Measurements from ENCODE around the gene ALX4. TPM values are rescaled to one million over a fixed set of nuclear protein-coding genes. Genes with fewer than 3 reads are reported as not detected.
A peak's percentile ranks its signal among the peaks of the same experiment; 100 is the strongest.

ALX4 gene
- total RNA-seq, 1 donor from 2014 or later: not detected

DNA sequence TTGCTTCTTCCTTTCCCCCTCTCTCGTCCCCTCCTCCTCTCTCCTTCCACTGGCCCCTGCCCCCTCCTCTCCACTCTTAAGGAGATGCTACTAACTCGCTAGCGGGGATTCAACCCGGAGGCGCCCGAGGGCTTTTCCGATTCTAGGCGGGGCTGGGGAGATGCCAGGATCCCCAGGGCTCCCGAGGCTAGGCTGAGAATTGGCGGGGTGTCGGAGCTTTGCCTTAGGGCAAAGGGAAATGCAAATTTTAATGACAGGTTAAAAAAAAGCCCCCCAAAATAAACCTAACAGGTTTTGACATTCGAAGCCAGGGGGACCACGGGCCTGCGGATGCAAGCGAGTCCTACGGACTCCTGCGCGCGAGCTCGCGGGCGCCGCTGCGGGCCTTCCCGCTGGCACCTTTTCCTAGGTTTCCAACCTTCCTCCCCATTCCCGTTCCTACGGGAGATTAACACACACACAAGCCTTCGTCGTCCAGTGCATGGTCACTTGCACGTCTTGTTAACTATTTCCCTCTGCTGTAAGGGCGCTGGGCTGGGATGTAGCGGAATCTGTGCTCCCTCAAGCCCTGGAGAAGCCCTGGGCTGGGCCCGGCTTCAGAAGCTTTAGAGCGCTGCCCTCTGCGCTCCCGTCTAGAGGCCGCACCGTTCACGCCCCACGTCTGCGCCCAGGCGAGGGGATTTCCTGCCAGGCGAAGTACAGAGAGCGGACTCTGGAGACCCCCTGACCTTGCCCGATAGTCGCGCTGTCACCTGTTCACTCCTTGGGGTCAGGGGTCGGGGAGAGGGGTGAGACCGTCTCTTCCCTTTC is 729 bp upstream of the ALX4 start:
- peak overlapping the region; percentile 43 for H3K4me3 ChIP-seq

DNA sequence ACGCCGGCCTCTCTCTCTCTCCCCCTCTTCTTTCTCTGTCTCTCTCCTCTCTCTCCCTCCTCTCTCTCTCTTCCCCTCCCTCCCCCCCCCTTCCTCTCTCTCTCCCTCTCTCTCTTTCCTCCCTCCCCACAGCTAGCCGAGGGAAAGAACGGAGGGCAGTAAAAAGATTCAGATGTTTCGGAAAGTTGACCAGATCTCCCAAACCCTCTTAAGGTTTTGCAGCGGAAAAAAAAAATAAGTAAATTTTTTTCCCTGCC is 195 bp upstream of the ALX4 start:
- Mint-ChIP-seq H3K4me3 (peak overlapping the region; percentile 84), H3K4me1 (peaks cover 44% of the 10 kb centered on the region), H3K36me3 (peaks cover 1% of the 10 kb centered on the region), H3K9me3 (peaks cover 2% of the 10 kb centered on the region), H3K27me3 (ENCODE audit: insufficient read depth, low read depth) (peaks cover 92% of the 10 kb centered on the region), H3K27ac (no peak overlapping the region)
- Histone ChIP-seq H3K4me3 (peak overlapping the region; percentile 43), H3K36me3 (no peaks in the 10 kb centered on the region), H3K4me1 (peaks cover 25% of the 10 kb centered on the region), H3K9ac (no peak overlapping the region), H3K79me2 (ENCODE audit: low read depth) (no peaks in the 10 kb centered on the region), H3K9me3 (ENCODE audit: low read depth) (no peaks in the 10 kb centered on the region), H3K4me2 (peak overlapping the region; percentile 85), H2AFZ (replicated peaks) (no peak overlapping the region), H3K27ac (no peak overlapping the region), H3K27me3 (peaks cover 100% of the 10 kb centered on the region), H4K20me1 (ENCODE audit: low read depth) (peaks cover 86% of the 10 kb centered on the region), H3F3A (ENCODE audit: low read depth) (peaks cover 36% of the 10 kb centered on the region)
- no peak for DNase-seq (ENCODE audit: low spot score)
- TF ChIP-seq EZH2phosphoT487 (IDR thresholded peaks at IDR 0.05): no peak
- no peak for TF ChIP-seq EZH2 (IDR thresholded peaks at IDR 0.05)
- TF ChIP-seq, protein P1, sequence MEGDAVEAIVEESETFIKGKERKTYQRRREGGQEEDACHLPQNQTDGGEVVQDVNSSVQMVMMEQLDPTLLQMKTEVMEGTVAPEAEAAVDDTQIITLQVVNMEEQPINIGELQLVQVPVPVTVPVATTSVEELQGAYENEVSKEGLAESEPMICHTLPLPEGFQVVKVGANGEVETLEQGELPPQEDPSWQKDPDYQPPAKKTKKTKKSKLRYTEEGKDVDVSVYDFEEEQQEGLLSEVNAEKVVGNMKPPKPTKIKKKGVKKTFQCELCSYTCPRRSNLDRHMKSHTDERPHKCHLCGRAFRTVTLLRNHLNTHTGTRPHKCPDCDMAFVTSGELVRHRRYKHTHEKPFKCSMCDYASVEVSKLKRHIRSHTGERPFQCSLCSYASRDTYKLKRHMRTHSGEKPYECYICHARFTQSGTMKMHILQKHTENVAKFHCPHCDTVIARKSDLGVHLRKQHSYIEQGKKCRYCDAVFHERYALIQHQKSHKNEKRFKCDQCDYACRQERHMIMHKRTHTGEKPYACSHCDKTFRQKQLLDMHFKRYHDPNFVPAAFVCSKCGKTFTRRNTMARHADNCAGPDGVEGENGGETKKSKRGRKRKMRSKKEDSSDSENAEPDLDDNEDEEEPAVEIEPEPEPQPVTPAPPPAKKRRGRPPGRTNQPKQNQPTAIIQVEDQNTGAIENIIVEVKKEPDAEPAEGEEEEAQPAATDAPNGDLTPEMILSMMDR (IDR thresholded peaks at IDR 0.05): no peak

More for the DNA sequence above, 729 bp upstream of the ALX4 start:
- DNase-seq (ENCODE audit: low spot score): peak; percentile 67
- H3K79me2 ChIP-seq (ENCODE audit: low read depth): no peaks in the 10 kb centered on the region
- peaks cover 100% of the 10 kb centered on the region for H3K27me3 ChIP-seq
- H3F3A ChIP-seq (ENCODE audit: low read depth): peaks cover 34% of the 10 kb centered on the region
- H3K9me3 ChIP-seq (ENCODE audit: low read depth): no peaks in the 10 kb centered on the region
- no peaks in the 10 kb centered on the region for H3K36me3 ChIP-seq
- peaks cover 2% of the 10 kb centered on the region for H3K9me3 Mint-ChIP-seq
- H3K27ac Mint-ChIP-seq: no peak overlapping the region
- H3K27ac ChIP-seq: no peak overlapping the region
- peaks cover 1% of the 10 kb centered on the region for H3K36me3 Mint-ChIP-seq
- peak overlapping the region; percentile 84 for H3K4me3 Mint-ChIP-seq
- H4K20me1 ChIP-seq (ENCODE audit: low read depth): peaks cover 86% of the 10 kb centered on the region
- peak overlapping the region; percentile 85 for H3K4me2 ChIP-seq
- no peak overlapping the region for H3K9ac ChIP-seq
- peaks cover 92% of the 10 kb centered on the region for H3K27me3 Mint-ChIP-seq (ENCODE audit: insufficient read depth, low read depth)
- peak; percentile 69 for TF ChIP-seq EZH2phosphoT487 (IDR thresholded peaks at IDR 0.05)
- TF ChIP-seq, protein P1 (IDR thresholded peaks at IDR 0.05): no peak
- TF ChIP-seq EZH2 (IDR thresholded peaks at IDR 0.05): peak; percentile 86
- peaks cover 42% of the 10 kb centered on the region for H3K4me1 Mint-ChIP-seq
- H2AFZ ChIP-seq (replicated peaks): no peak overlapping the region
- H3K4me1 ChIP-seq: peaks cover 23% of the 10 kb centered on the region

- Mint-ChIP-seq H3K4me1 (peaks cover 53% of the 10 kb centered on the region), H3K36me3 (peaks cover 1% of the 10 kb centered on the region), H3K27ac (no peak overlapping the region), H3K9me3 (peaks cover 2% of the 10 kb centered on the region), H3K4me3 (peak overlapping the region; percentile 84), H3K27me3 (ENCODE audit: insufficient read depth, low read depth) (peaks cover 89% of the 10 kb centered on the region)
- Histone ChIP-seq H3K4me3 (peak overlapping the region; percentile 43), H3K27ac (no peak overlapping the region), H3K9me3 (ENCODE audit: low read depth) (no peaks in the 10 kb centered on the region), H4K20me1 (ENCODE audit: low read depth) (peaks cover 87% of the 10 kb centered on the region), H2AFZ (replicated peaks) (peak overlapping the region; percentile 75), H3K9ac (no peak overlapping the region), H3K4me1 (peaks cover 35% of the 10 kb centered on the region), H3K27me3 (peaks cover 100% of the 10 kb centered on the region), H3K79me2 (ENCODE audit: low read depth) (no peaks in the 10 kb centered on the region), H3K36me3 (no peaks in the 10 kb centered on the region), H3F3A (ENCODE audit: low read depth) (peaks cover 45% of the 10 kb centered on the region), H3K4me2 (peak overlapping the region; percentile 85)
- peak; percentile 73 for DNase-seq (ENCODE audit: low spot score)
- TF ChIP-seq, protein P1 (IDR thresholded peaks at IDR 0.05): no peak
- peak; percentile 81 for TF ChIP-seq EZH2phosphoT487 (IDR thresholded peaks at IDR 0.05)
- peak; percentile 97 for TF ChIP-seq EZH2 (IDR thresholded peaks at IDR 0.05)
Observed at GRCh38 chr11:44308923-44309477, 939 bp downstream of the ALX4 start.

Data from neural progenitor cell (in vitro differentiated cells).